Esophagus muscularis mucosa (tissue), 4 donors: ENCODE measurements around the gene ADAMTS2. TPM values are rescaled to one million over a fixed set of nuclear protein-coding genes. Genes with fewer than 3 reads are reported as not detected.

Experiments
- DNase-seq: peaks from one replicate; pipeline ENCODE4 v3.0.0-alpha.2; 2017; ENCODE audit errors: extremely low spot score
- H3K27ac ChIP-seq, 4 donors: fragments of 200-600 bp; sonication (generic); replicated peaks in 1 of 4; 1 replicate in 3 of 4; 2 replicates in 1 of 4; pipeline ENCODE4 v1.5.1; 2016 to 2019; ENCODE audit warnings: mild to moderate bottlenecking in 1 of 4
- H3K27me3 ChIP-seq, 4 donors: fragments of 200-600 bp; sonication (generic); one replicate each; pipeline versions ENCODE4 v1.5.1 to v1.6.0; 2016 to 2019
- H3K36me3 ChIP-seq, 4 donors: fragments of 200-600 bp; sonication (generic); one replicate each; pipeline ENCODE4 v1.5.1; 2016 to 2019
- H3K4me1 ChIP-seq, 4 donors: fragments of 200-600 bp; sonication (generic); one replicate each; pipeline ENCODE4 v1.5.1; 2016 to 2019
- H3K4me3 ChIP-seq, 4 donors: fragments of 200-600 bp; sonication (generic); 1 replicate in 2 of 4; 2 replicates in 2 of 4; pipeline ENCODE4 v1.5.1; 2016 to 2019; ENCODE audit warnings: mild to moderate bottlenecking in 4 of 4, moderate library complexity in 1 of 4
- H3K9me3 ChIP-seq, 4 donors: fragments of 200-600 bp; sonication (generic); 1 replicate in 3 of 4; 2 replicates in 1 of 4; pipeline ENCODE4 v1.5.1; 2016 to 2019
- CTCF ChIP-seq, 3 experiments: fragments of 200-600 bp in 2 of 3; fragments of 450-650 bp in 1 of 3; sonication (generic) in 2 of 3; IDR thresholded peaks; one replicate each; pipeline ENCODE4 v1.5.1; 2017 to 2019; ENCODE audit warnings: antibody characterized with exemption in 3 of 3, mild to moderate bottlenecking in 2 of 3, moderate library complexity in 1 of 3
- EP300 ChIP-seq: sonication (generic); formaldehyde crosslinking; IDR thresholded peaks from one replicate; pipeline ENCODE4 v1.6.1; 2017; ENCODE audit warnings: antibody characterized with exemption
- POLR2A ChIP-seq: fragments of 450-650 bp; IDR thresholded peaks from one replicate; pipeline ENCODE4 v1.6.1; 2017; ENCODE audit warnings: antibody characterized with exemption, moderate library complexity, mild to moderate bottlenecking, low read depth
- POLR2AphosphoS5 ChIP-seq, 2 donors: sonication (generic); formaldehyde crosslinking; IDR thresholded peaks; one replicate each; pipeline ENCODE4 v1.6.1; 2017; ENCODE audit warnings: antibody characterized with exemption in 2 of 2
- WGBS: methylation state at CpG from one replicate; pipeline ENCODE4 v1.1.5; 2018; 5-methylcytosine and 5-hydroxymethylcytosine counted together
- intact Hi-C: fragments of 100-400 bp; cut with DNase I; formaldehyde crosslinking; loops from one replicate; pipeline ENCODE4 v1.15.1; 2023
- total RNA-seq, 4 donors: library from RNA; depleted of rRNA; stranded (reverse); fragments of >200 nt; gene quantifications; one replicate each; pipeline versions ENCODE4 v1.1.0 to v1.2.1, GENCODE V29; 2016

The ADAMTS2 gene
- total RNA-seq, 4 donors from 2014 or later, result 17.8 to 31.8 (median 21.4) TPM

GRCh38 chr5:179361037-179361603 is 15.9 kb upstream of the ADAMTS2 start:
- no peaks in the 10 kb centered on the region for H3K36me3 ChIP-seq
- TF ChIP-seq POLR2AphosphoS5 (IDR thresholded peaks at IDR 0.05) (no peak), CTCF (IDR thresholded peaks at IDR 0.05) (no peak), POLR2A (no peak), EP300 (no peak)
- H3K4me1 ChIP-seq, result peaks cover 0 to 18% (median 8%) of the 10 kb centered on the region in 4 donors
- no peak overlapping the region for H3K27ac ChIP-seq
- intact Hi-C loops, result no loop called here
- peaks cover 0 to 24% (median 0%) of the 10 kb centered on the region in 4 donors for H3K27me3 ChIP-seq
- no peak for DNase-seq
- 69% methylated on average over 11 of the region's 16 CpGs for WGBS
- peaks cover 0 to 4% (median 1%) of the 10 kb centered on the region in 4 donors for H3K9me3 ChIP-seq
- no peak overlapping the region for H3K4me3 ChIP-seq

- H3K27me3 ChIP-seq, result peaks cover 0 to under 1% (median 0%) of the 10 kb centered on the region in 4 donors
- H3K4me3 ChIP-seq, result no peak overlapping the region
- intact Hi-C loops, result no loop called here
- H3K9me3 ChIP-seq, result peaks cover 0 to 4% (median 1%) of the 10 kb centered on the region in 4 donors
- TF ChIP-seq CTCF (IDR thresholded peaks at IDR 0.05) (no peak), POLR2AphosphoS5 (IDR thresholded peaks at IDR 0.05) (no peak), POLR2A (no peak), EP300 (no peak)
- no peak for DNase-seq
- H3K27ac ChIP-seq, result peak overlapping the region; percentile 14 to 66 (median 40)
- no peaks in the 10 kb centered on the region for H3K36me3 ChIP-seq
- H3K4me1 ChIP-seq, result peaks cover 0 to 28% (median 11%) of the 10 kb centered on the region in 4 donors
- WGBS, result 44% methylated on average over 7 of the region's 7 CpGs
Observed at GRCh38 chr5:179357031-179357430, 11.8 kb upstream of the ADAMTS2 start.

GRCh38 chr5:179355976-179356974 is 11.0 kb upstream of the ADAMTS2 start:
- H3K9me3 ChIP-seq, result peaks cover 0 to 3% (median 0%) of the 10 kb centered on the region in 4 donors
- no peaks in the 10 kb centered on the region for H3K36me3 ChIP-seq
- intact Hi-C loops, result no loop called here
- DNase-seq, result no peak
- 68% methylated on average over 9 of the region's 11 CpGs for WGBS
- H3K27ac ChIP-seq, result peak overlapping the region; percentile 60 to 66 (median 62)
- H3K4me3 ChIP-seq, result no peak overlapping the region
- TF ChIP-seq CTCF (IDR thresholded peaks at IDR 0.05), result no peak
- no peak for TF ChIP-seq POLR2A
- peak; percentile 43 for TF ChIP-seq EP300
- peak; percentile 27 to 80 for TF ChIP-seq POLR2AphosphoS5 (IDR thresholded peaks at IDR 0.05)
- peaks cover 0 to 28% (median 11%) of the 10 kb centered on the region in 4 donors for H3K4me1 ChIP-seq
- no peaks in the 10 kb centered on the region for H3K27me3 ChIP-seq

- 80% methylated on average over 23 of the region's 23 CpGs for WGBS
- Histone ChIP-seq H3K27me3 (no peaks in the 10 kb centered on the region), H3K27ac (no peak overlapping the region), H3K4me3 (no peak overlapping the region), H3K9me3 (peaks cover 0 to 3% (median 0%) of the 10 kb centered on the region in 4 donors), H3K4me1 (peaks cover 0 to 28% (median 11%) of the 10 kb centered on the region in 4 donors), H3K36me3 (no peaks in the 10 kb centered on the region)
- intact Hi-C loops, result no loop called here
- TF ChIP-seq POLR2A (no peak), EP300 (no peak), CTCF (IDR thresholded peaks at IDR 0.05) (no peak), POLR2AphosphoS5 (IDR thresholded peaks at IDR 0.05) (no peak)
- no peak for DNase-seq
Observed at GRCh38 chr5:179354305-179354882, 9.1 kb upstream of the ADAMTS2 start.
